Neural progenitor cell (in vitro differentiated cells): ENCODE data around the gene SLC5A10. TPM values are rescaled to one million over a fixed set of nuclear protein-coding genes. Genes with fewer than 3 reads are reported as not detected.
A peak's percentile ranks its signal among the peaks of the same experiment; 100 is the strongest.

Experiments used
- DNase-seq: peaks from one replicate; pipeline ENCODE4 v3.0.0-alpha.2; 2016; ENCODE audit warnings: low spot score
- H2AFZ ChIP-seq: fragments of 200-600 bp; sonication (generic); replicated peaks from 2 replicates; pipeline ENCODE4 v1.6.1; 2016; ENCODE audit warnings: antibody characterized with exemption
- H3F3A ChIP-seq: fragments of 200-600 bp; sonication (generic); 2 replicates; pipeline ENCODE4 v1.6.1; 2016; ENCODE audit warnings: antibody characterized with exemption, low read depth
- H3K27ac ChIP-seq: fragments of 200-600 bp; sonication (generic); 2 replicates; pipeline ENCODE4 v1.5.1; 2016; ENCODE audit warnings: mild to moderate bottlenecking
- H3K27me3 ChIP-seq: fragments of 200-600 bp; sonication (generic); 2 replicates; pipeline ENCODE4 v1.6.1; 2016; ENCODE audit warnings: mild to moderate bottlenecking, moderate library complexity
- H3K36me3 ChIP-seq: fragments of 200-600 bp; sonication (generic); 2 replicates; pipeline ENCODE4 v1.5.1; 2016
- H3K4me1 ChIP-seq: fragments of 200-600 bp; sonication (generic); 2 replicates; pipeline ENCODE4 v1.6.1; 2016; ENCODE audit warnings: mixed run types
- H3K4me2 ChIP-seq: fragments of 200-600 bp; sonication (generic); 2 replicates; pipeline ENCODE4 v1.6.1; 2016
- H3K4me3 ChIP-seq: fragments of 200-600 bp; sonication (generic); 2 replicates; pipeline ENCODE4 v1.5.1; 2016
- H3K79me2 ChIP-seq: fragments of 200-600 bp; sonication (generic); 2 replicates; pipeline ENCODE4 v1.6.1; 2016; ENCODE audit warnings: low read depth
- H3K9ac ChIP-seq: fragments of 200-600 bp; sonication (generic); 2 replicates; pipeline ENCODE4 v1.6.1; 2016
- H3K9me3 ChIP-seq: fragments of 200-600 bp; sonication (generic); 2 replicates; pipeline ENCODE4 v1.5.1; 2016; ENCODE audit warnings: low read depth
- H4K20me1 ChIP-seq: fragments of 200-600 bp; sonication (generic); 2 replicates; pipeline ENCODE4 v1.6.1; 2016; ENCODE audit warnings: low read depth
- H3K27ac Mint-ChIP-seq: 3 replicates; pipeline ENCODE4 v1.8.0; 2021; ENCODE audit warnings: mixed read lengths
- H3K27me3 Mint-ChIP-seq: 2 replicates; pipeline ENCODE4 v1.8.0; 2022; ENCODE audit warnings: low read depth, mild to moderate bottlenecking, inconsistent platforms, moderate library complexity, mixed read lengths; ENCODE audit not compliant: insufficient read depth
- H3K36me3 Mint-ChIP-seq: 3 replicates; pipeline ENCODE4 v1.8.0; 2021; ENCODE audit warnings: mixed read lengths
- H3K4me1 Mint-ChIP-seq: 3 replicates; pipeline ENCODE4 v1.8.0; 2021; ENCODE audit warnings: mixed read lengths
- H3K4me3 Mint-ChIP-seq: 3 replicates; pipeline ENCODE4 v1.8.0; 2021; ENCODE audit warnings: mild to moderate bottlenecking, moderate library complexity, mixed read lengths
- H3K9me3 Mint-ChIP-seq: 3 replicates; pipeline ENCODE4 v1.8.0; 2020; ENCODE audit warnings: mixed read lengths
- EZH2 ChIP-seq: fragments of 200-600 bp; sonication (generic); IDR thresholded peaks from 2 replicates; pipeline ENCODE4 v1.6.1; 2017; ENCODE audit warnings: antibody characterized with exemption, mild to moderate bottlenecking, moderate library complexity
- EZH2phosphoT487 ChIP-seq: fragments of 200-600 bp; sonication (generic); IDR thresholded peaks from 2 replicates; pipeline ENCODE4 v1.6.1; 2017; ENCODE audit warnings: antibody characterized with exemption
- total RNA-seq: library from RNA; depleted of rRNA; stranded (reverse); fragments of >200 nt; gene quantifications from 2 replicates; pipeline ENCODE4 v1.2.3, GENCODE V29; 2015; ENCODE audit warnings: low replicate concordance
- TF ChIP-seq, protein P1 (sequence below): fragments of 200-600 bp; sonication (generic); IDR thresholded peaks from 2 replicates; pipeline ENCODE4 v1.5.1; 2017; ENCODE audit warnings: antibody characterized with exemption, mild to moderate bottlenecking

Gene SLC5A10
- total RNA-seq, 1 donor from 2014 or later = not detected

- H3K4me3 Mint-ChIP-seq = no peak overlapping the region
- H3K79me2 ChIP-seq = peaks cover 22% of the 10 kb centered on the region
- H3K4me2 ChIP-seq = peak overlapping the region; percentile 100
- no peak for DNase-seq
- H3K4me3 ChIP-seq = no peak overlapping the region
- TF ChIP-seq, protein P1, sequence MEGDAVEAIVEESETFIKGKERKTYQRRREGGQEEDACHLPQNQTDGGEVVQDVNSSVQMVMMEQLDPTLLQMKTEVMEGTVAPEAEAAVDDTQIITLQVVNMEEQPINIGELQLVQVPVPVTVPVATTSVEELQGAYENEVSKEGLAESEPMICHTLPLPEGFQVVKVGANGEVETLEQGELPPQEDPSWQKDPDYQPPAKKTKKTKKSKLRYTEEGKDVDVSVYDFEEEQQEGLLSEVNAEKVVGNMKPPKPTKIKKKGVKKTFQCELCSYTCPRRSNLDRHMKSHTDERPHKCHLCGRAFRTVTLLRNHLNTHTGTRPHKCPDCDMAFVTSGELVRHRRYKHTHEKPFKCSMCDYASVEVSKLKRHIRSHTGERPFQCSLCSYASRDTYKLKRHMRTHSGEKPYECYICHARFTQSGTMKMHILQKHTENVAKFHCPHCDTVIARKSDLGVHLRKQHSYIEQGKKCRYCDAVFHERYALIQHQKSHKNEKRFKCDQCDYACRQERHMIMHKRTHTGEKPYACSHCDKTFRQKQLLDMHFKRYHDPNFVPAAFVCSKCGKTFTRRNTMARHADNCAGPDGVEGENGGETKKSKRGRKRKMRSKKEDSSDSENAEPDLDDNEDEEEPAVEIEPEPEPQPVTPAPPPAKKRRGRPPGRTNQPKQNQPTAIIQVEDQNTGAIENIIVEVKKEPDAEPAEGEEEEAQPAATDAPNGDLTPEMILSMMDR = no peak
- no peak for TF ChIP-seq EZH2
- no peak for TF ChIP-seq EZH2phosphoT487
- no peaks in the 10 kb centered on the region for H3K27me3 ChIP-seq
- peaks cover 24% of the 10 kb centered on the region for H3K4me1 ChIP-seq
- no peaks in the 10 kb centered on the region for H3K36me3 ChIP-seq
- no peaks in the 10 kb centered on the region for H3K9me3 ChIP-seq
- H3K9me3 Mint-ChIP-seq = peaks cover 5% of the 10 kb centered on the region
- peaks cover 3% of the 10 kb centered on the region for H3K4me1 Mint-ChIP-seq
- H3K36me3 Mint-ChIP-seq = no peaks in the 10 kb centered on the region
- H3K27ac Mint-ChIP-seq = no peak overlapping the region
- H3K9ac ChIP-seq = no peak overlapping the region
- no peak overlapping the region for H3K27ac ChIP-seq
- peaks cover 6% of the 10 kb centered on the region for H3F3A ChIP-seq
- H2AFZ ChIP-seq = no peak overlapping the region
- peaks cover 11% of the 10 kb centered on the region for H3K27me3 Mint-ChIP-seq
- peaks cover 40% of the 10 kb centered on the region for H4K20me1 ChIP-seq
These were observed 50.1 kb downstream of the SLC5A10 start for GRCh38 chr17:19001907-19002590.

DNA sequence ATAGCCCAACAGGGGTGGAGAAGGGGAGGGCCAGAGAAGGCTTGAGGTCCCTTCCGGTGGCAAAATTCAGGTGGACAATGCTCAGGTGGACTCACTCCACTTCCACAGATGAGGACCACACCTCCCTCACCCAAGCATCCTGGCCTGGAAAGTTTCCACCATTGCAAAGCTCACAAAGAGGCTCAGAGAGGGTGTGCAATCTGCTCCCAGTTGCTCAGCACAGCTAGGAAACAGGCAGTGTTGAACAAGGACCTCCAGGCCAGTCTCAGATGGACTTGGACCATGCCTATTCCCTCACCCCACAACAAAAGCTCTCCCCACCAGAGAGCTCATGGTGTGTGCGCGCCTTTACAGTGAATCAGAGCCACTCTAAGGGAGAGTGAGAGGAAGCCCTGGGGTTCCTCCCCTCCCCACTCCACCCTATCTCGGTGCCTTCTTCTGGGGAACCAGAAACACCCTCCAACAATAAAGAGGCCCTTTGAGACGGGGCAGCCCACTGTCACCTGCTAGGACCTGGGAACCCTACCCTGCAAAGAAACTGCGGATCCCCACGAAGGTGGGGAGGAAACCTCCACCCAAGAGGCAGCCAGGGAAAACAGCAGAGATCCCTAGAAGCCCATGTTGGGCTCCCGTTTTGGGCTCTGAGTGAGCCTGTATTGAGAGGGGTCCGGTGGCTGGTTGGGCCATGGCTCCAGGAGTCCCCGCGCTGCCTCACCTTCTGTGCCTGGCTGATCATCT is 51.0 kb downstream of the SLC5A10 start:
- Mint-ChIP-seq H3K4me1 (peaks cover 3% of the 10 kb centered on the region), H3K27me3 (peaks cover 11% of the 10 kb centered on the region), H3K36me3 (no peaks in the 10 kb centered on the region), H3K4me3 (peak overlapping the region; percentile 70), H3K27ac (no peak overlapping the region), H3K9me3 (peaks cover 9% of the 10 kb centered on the region)
- Histone ChIP-seq H2AFZ (no peak overlapping the region), H3K36me3 (no peaks in the 10 kb centered on the region), H3F3A (peaks cover 6% of the 10 kb centered on the region), H3K9ac (peak overlapping the region; percentile 14), H3K27me3 (no peaks in the 10 kb centered on the region), H3K79me2 (peaks cover 22% of the 10 kb centered on the region), H3K4me2 (peak overlapping the region; percentile 100), H4K20me1 (peaks cover 40% of the 10 kb centered on the region), H3K27ac (no peak overlapping the region), H3K4me3 (peak overlapping the region; percentile 90), H3K9me3 (no peaks in the 10 kb centered on the region), H3K4me1 (peaks cover 24% of the 10 kb centered on the region)
- DNase-seq = peak; percentile 18
- TF ChIP-seq EZH2 = no peak

DNA sequence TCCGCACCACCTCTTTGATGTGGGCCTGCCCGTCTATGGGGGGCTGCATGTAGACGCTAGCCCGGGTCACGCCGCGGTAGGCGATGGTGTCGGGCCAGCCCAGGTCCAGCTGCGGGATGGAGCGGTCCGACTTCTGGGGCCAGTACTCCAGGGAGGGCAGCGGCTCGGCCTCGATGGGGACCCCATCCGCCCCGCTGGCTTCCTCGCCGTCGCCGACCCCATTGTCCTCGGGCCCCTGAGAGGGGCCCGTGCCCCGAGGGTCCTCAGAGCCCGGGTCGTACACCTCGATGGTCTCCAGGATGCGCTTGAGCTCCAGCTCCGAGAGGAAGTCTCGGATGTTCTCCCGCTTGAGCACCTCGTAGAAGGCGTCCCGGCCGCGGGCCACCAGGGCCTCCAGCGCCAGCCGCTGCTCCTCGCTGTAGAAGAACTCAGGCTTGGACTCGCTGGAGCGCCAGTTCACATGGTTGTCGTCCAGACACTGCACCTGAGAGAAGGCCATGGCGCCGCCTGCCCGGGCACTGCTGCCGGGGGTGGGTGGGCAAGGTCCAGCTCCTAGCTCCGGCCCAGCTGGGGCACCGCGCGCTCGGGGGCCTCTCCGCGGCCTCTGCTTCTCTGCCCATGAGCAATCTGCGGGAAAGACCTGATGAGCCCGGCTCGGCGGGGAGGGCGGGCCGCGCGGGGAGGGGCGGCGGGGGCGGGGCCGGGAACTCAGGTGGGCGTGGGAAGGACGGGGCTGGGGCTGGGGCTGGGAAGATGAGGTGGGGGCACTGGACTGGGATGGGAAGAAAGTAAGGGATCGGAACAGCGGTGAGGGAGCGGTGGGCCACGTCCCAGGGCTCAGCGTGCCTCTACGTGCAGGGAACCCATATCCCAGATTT is 51.8 kb downstream of the SLC5A10 start:
- Mint-ChIP-seq H3K27me3 (peaks cover 11% of the 10 kb centered on the region), H3K4me1 (peaks cover 3% of the 10 kb centered on the region), H3K27ac (no peak overlapping the region), H3K9me3 (peaks cover 9% of the 10 kb centered on the region), H3K4me3 (peak overlapping the region; percentile 83), H3K36me3 (no peaks in the 10 kb centered on the region)
- Histone ChIP-seq H3K27me3 (no peaks in the 10 kb centered on the region), H4K20me1 (peaks cover 40% of the 10 kb centered on the region), H3K36me3 (no peaks in the 10 kb centered on the region), H2AFZ (peak overlapping the region; percentile 80), H3K4me2 (peak overlapping the region; percentile 100), H3K9me3 (no peaks in the 10 kb centered on the region), H3K4me3 (peak overlapping the region; percentile 90), H3F3A (peaks cover 6% of the 10 kb centered on the region), H3K79me2 (peaks cover 22% of the 10 kb centered on the region), H3K27ac (no peak overlapping the region), H3K9ac (peak overlapping the region; percentile 14), H3K4me1 (peaks cover 24% of the 10 kb centered on the region)
- peak; percentile 70 for DNase-seq
- no peak for TF ChIP-seq EZH2phosphoT487
- no peak for TF ChIP-seq EZH2
- TF ChIP-seq, protein P1 = no peak
